SK-N-SH (cell line): ENCODE results near the gene ZNF697. TPM values are rescaled to one million over a fixed set of nuclear protein-coding genes. Genes with fewer than 3 reads are reported as not detected.

ENCODE experiments used
- CTCF ChIA-PET: fragments of 300-600, 350-600 bp; formaldehyde crosslinking; extraction: SDS; loops from one replicate; lab custom pipeline; 2021; lab: Yijun Ruan, JAX
- POLR2A ChIA-PET: fragments of 350-600 bp; sonication (Branson Sonifier 250); formaldehyde crosslinking; extraction: SDS; loops from one replicate; lab custom pipeline; 2020; ENCODE audit warnings: antibody characterized with exemption, inconsistent platforms; lab: Yijun Ruan, JAX
- DNase-seq: peaks from one replicate; pipeline ENCODE4 v3.0.0; 2012
- H2AFZ ChIP-seq: fragments of 200-600 bp; sonication (generic); 2 replicates; pipeline ENCODE4 v1.8.1; 2016; ENCODE audit warnings: antibody characterized with exemption, mild to moderate bottlenecking, low read depth
- H3F3A ChIP-seq: fragments of 200-600 bp; sonication (generic); replicated peaks from 2 replicates; pipeline ENCODE3; 2016; ENCODE audit warnings: antibody characterized with exemption, mild to moderate bottlenecking; ENCODE audit not compliant: insufficient read depth
- H3K27ac ChIP-seq, 2 experiments: fragments of 200-500 bp in 1 of 2; fragments of 200-600 bp in 1 of 2; sonication (Bioruptor generic) in 1 of 2; sonication (generic), shearing (Covaris generic) in 1 of 2; 2 replicates each; pipeline versions ENCODE4 v1.5.1 to v1.6.1; 2014 to 2016; ENCODE audit warnings: low read depth in 2 of 2, inconsistent platforms in 1 of 2, low read length in 1 of 2, mild to moderate bottlenecking in 1 of 2, mixed read lengths in 1 of 2
- H3K27me3 ChIP-seq: fragments of 200-600 bp; sonication (generic), shearing (Covaris generic); 2 replicates; pipeline ENCODE4 v1.6.1; 2016; ENCODE audit warnings: mixed run types; ENCODE audit not compliant: insufficient read depth
- H3K36me3 ChIP-seq, 2 experiments: fragments of 200-500 bp in 1 of 2; fragments of 200-600 bp in 1 of 2; sonication (Bioruptor generic) in 1 of 2; sonication (generic) in 1 of 2; replicated peaks in 1 of 2; 2 replicates each; pipeline versions ENCODE3 to v1.5.1; 2014 to 2016; ENCODE audit warnings: low read length in 1 of 2, mild to moderate bottlenecking in 1 of 2; ENCODE audit not compliant: insufficient read depth in 2 of 2, control insufficient read depth in 1 of 2
- H3K4me1 ChIP-seq, 2 experiments: fragments of 200-500 bp in 1 of 2; fragments of 200-600 bp in 1 of 2; sonication (Bioruptor generic) in 1 of 2; sonication (generic), shearing (Covaris generic) in 1 of 2; 2 replicates each; pipeline versions ENCODE4 v1.5.1 to v1.6.1; 2014 to 2016; ENCODE audit warnings: low read depth in 1 of 2, low read length in 1 of 2, mixed run types in 1 of 2; ENCODE audit not compliant: insufficient read depth in 2 of 2, control insufficient read depth in 1 of 2
- H3K4me2 ChIP-seq: fragments of 200-600 bp; sonication (generic), shearing (Covaris generic); 2 replicates; pipeline ENCODE4 v1.6.1; 2017; ENCODE audit warnings: mixed run types
- H3K4me3 ChIP-seq, 2 experiments: fragments of 200-500 bp in 1 of 2; fragments of 200-600 bp in 1 of 2; sonication (Bioruptor generic) in 1 of 2; sonication (generic), shearing (Covaris generic) in 1 of 2; 2 replicates each; pipeline versions ENCODE4 v1.5.1 to v1.8.1; 2014 to 2016; ENCODE audit warnings: low read depth in 2 of 2, inconsistent platforms in 1 of 2, low read length in 1 of 2, mild to moderate bottlenecking in 1 of 2, mixed read lengths in 1 of 2, moderate library complexity in 1 of 2
- H3K79me2 ChIP-seq: fragments of 200-600 bp; sonication (generic); 2 replicates; pipeline ENCODE4 v1.8.1; 2017; ENCODE audit warnings: mild to moderate bottlenecking; ENCODE audit not compliant: insufficient read depth
- H3K9ac ChIP-seq: fragments of 200-600 bp; sonication (generic); 2 replicates; pipeline ENCODE4 v1.6.1; 2017; ENCODE audit warnings: mixed run types
- H3K9me2 ChIP-seq: fragments of 200-600 bp; sonication (generic); 2 replicates; pipeline ENCODE4 v1.6.1; 2017; ENCODE audit warnings: mixed run types
- H3K9me3 ChIP-seq: fragments of 200-600 bp; sonication (generic); 2 replicates; pipeline ENCODE4 v1.6.1; 2017; ENCODE audit warnings: mixed run types, mild to moderate bottlenecking, moderate library complexity
- H4K20me1 ChIP-seq: fragments of 200-600 bp; sonication (generic); 2 replicates; pipeline ENCODE4 v1.6.1; 2017; ENCODE audit warnings: mild to moderate bottlenecking, mixed run types; ENCODE audit not compliant: insufficient read depth
- EP300 ChIP-seq, 2 experiments: IDR thresholded peaks; 2 replicates each; pipeline versions ENCODE4 v1.4.0 to v1.6.1; 2012; ENCODE audit warnings: borderline replicate concordance in 1 of 2, low read depth in 1 of 2, low read length in 1 of 2
- FOSL2 ChIP-seq: IDR thresholded peaks from 2 replicates; pipeline ENCODE4 v1.4.0; 2012; ENCODE audit warnings: low read depth, mild to moderate bottlenecking, moderate library complexity, borderline replicate concordance
- GABPA ChIP-seq: IDR thresholded peaks from 2 replicates; pipeline ENCODE4 v1.4.0; 2012; ENCODE audit warnings: low read depth, mild to moderate bottlenecking
- JUND ChIP-seq: IDR thresholded peaks from 2 replicates; pipeline ENCODE4 v1.4.0; 2012
- NFIC ChIP-seq: IDR thresholded peaks from 2 replicates; pipeline ENCODE4 v1.4.0; 2012; ENCODE audit warnings: borderline replicate concordance
- POLR2AphosphoS5 ChIP-seq: IDR thresholded peaks from 2 replicates; pipeline ENCODE4 v1.6.1; 2012; ENCODE audit warnings: low read depth, low read length
- RAD21 ChIP-seq: IDR thresholded peaks from 2 replicates; pipeline ENCODE4 v1.6.1; 2012; ENCODE audit warnings: mild to moderate bottlenecking, low read length
- RXRA ChIP-seq: IDR thresholded peaks from 2 replicates; pipeline ENCODE4 v1.4.0; 2012; ENCODE audit warnings: low read depth, mild to moderate bottlenecking, borderline replicate concordance
- TCF12 ChIP-seq: IDR thresholded peaks from 2 replicates; pipeline ENCODE4 v1.4.0; 2012
- TEAD4 ChIP-seq: IDR thresholded peaks from 2 replicates; pipeline ENCODE4 v1.4.0; 2012; ENCODE audit warnings: mild to moderate bottlenecking, borderline replicate concordance; ENCODE audit not compliant: insufficient read depth
- YY1 ChIP-seq: IDR thresholded peaks from 2 replicates; pipeline ENCODE4 v1.4.0; 2012; ENCODE audit warnings: low read depth, mild to moderate bottlenecking
- WGBS: methylation state at CpG from one replicate; pipeline ENCODE4 v1.1.6; 2017; ENCODE audit warnings: low lambda C conversion rate; 5-methylcytosine and 5-hydroxymethylcytosine counted together
- polyA plus RNA-seq, 3 experiments: library from polyadenylated mRNA; depleted of rRNA; stranded (reverse); fragments of >200 nt; gene quantifications; 2 replicates each; pipeline ENCODE4 v1.2.3, GENCODE V29; 2012
- TF ChIP-seq, protein P1 (sequence below): IDR thresholded peaks from 2 replicates; pipeline ENCODE4 v1.4.0; 2012; ENCODE audit warnings: low read depth
- TF ChIP-seq, protein P2 (sequence below): IDR thresholded peaks from 2 replicates; pipeline ENCODE4; 2012

The ZNF697 gene
- polyA plus RNA-seq, 1 of the 3 experiments (the other 2 are of a cell fraction), result 3.4 TPM

DNA sequence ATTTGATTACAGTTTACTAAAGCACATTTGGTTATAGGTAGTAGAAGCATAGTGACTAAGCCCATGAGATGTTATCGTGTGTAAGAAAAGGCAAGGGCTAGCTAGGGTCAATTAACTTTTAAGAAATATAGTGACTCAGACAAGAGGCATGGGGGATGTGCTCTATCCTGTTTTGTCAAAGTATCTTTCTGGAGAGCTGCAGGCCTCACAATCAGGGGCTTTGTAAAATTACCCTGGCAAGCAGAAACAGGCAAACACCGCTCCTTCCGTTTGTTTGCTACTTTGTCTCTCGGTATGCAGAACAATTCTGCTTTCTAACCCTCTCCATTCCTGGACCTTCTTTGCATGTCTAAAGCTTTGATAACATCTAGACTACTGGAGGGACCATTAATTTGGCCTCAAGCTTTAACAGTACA, 26.1 kb upstream of the ZNF697 start:
- Histone ChIP-seq H3K9me3 (no peaks in the 10 kb centered on the region), H3K4me2 (peak overlapping the region; percentile 64), H3K79me2 (no peaks in the 10 kb centered on the region), H3K4me1 (peaks cover 3 to 20% of the 10 kb centered on the region in 2 experiments; a peak in 3 of 4 replicates), H2AFZ (peak overlapping the region; percentile 77), H4K20me1 (no peaks in the 10 kb centered on the region), H3K9me2 (no peaks in the 10 kb centered on the region), H3K27ac (peak overlapping the region; percentile 75 to 97; a peak in 3 of 4 replicates), H3K36me3 (no peaks in the 10 kb centered on the region), H3K27me3 (no peaks in the 10 kb centered on the region), H3K9ac (peak overlapping the region; percentile 67), H3F3A (peaks cover 14% of the 10 kb centered on the region), H3K4me3 (no peak overlapping the region; a peak in 1 of 4 replicates)
- POLR2A ChIA-PET, result no interaction called here
- CTCF ChIA-PET, result interaction anchor here (2.3 to 4.5 kb wide), 9 partner anchors 8 to 74 kb away, joined by 12 to 102 read pairs (median 45); partner anchors contain the start of gene ZNF697
- TF ChIP-seq YY1 (no peak), RAD21 (no peak), TCF12 (peak; percentile 77), EP300 (IDR thresholded peaks at IDR 0.05; ENCODE audit: borderline replicate concordance in 1 of 2, low read depth in 1 of 2, low read length in 1 of 2) (peak in 1 of 2 experiments; percentile 70; a peak in 1 of 4 replicates), FOSL2 (peak; percentile 92), RXRA (peak; percentile 75; the same call in 1 of the 2 replicates), NFIC (peak; percentile 66), GABPA (no peak), JUND (peak; percentile 92)
- TF ChIP-seq, protein P1, sequence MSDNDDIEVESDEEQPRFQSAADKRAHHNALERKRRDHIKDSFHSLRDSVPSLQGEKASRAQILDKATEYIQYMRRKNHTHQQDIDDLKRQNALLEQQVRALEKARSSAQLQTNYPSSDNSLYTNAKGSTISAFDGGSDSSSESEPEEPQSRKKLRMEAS, result peak; percentile 39; the same call in 1 of the 2 replicates
- TF ChIP-seq, protein P2, sequence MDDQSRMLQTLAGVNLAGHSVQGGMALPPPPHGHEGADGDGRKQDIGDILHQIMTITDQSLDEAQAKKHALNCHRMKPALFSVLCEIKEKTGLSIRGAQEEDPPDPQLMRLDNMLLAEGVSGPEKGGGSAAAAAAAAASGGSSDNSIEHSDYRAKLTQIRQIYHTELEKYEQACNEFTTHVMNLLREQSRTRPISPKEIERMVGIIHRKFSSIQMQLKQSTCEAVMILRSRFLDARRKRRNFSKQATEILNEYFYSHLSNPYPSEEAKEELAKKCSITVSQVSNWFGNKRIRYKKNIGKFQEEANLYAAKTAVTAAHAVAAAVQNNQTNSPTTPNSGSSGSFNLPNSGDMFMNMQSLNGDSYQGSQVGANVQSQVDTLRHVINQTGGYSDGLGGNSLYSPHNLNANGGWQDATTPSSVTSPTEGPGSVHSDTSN, result peak; percentile 61; the same call in 1 of the 2 replicates
- WGBS, result 34% methylated on average over 4 of the region's 4 CpGs
- DNase-seq, result no peak

DNA sequence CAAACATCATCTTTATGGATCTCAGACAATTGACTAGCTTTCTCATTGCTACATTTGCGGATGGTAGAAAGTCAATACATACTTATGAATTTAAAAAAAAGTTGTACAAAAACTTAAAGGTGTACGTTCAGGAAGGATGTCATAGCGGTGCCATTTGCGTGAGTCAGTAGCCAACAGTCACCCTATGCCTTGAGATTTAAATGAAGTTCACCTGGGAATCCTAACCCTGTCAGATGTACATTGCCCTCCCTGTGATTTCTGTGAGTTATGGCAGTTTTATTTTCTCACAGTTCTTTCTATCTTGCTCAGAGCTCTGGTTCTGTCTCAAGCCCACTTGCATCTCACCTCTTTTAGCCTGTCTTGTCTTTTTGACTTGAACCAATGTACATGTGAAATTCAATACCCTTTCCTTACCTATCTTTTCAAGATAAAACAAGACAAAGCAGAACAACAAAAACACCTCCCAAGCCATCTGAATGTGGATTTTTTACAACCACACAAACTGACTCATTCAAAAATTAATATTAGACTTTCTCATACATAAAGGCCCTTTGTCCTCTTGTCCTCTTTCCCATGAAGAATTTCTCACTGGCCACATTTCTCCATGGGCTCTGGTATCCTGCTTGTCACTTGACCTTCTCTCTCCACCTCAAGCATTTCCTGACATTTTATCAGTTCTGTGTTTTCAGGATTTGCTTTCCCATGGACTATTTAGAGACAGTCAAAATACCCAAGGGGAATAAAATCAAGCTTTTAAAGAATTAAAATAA, 25.3 kb upstream of the ZNF697 start:
- Histone ChIP-seq H3K27me3 (no peaks in the 10 kb centered on the region), H3K79me2 (no peaks in the 10 kb centered on the region), H4K20me1 (no peaks in the 10 kb centered on the region), H3K4me1 (peaks cover 3 to 20% of the 10 kb centered on the region in 2 experiments; a peak in 3 of 4 replicates), H3K4me3 (no peak overlapping the region), H3K9me3 (no peaks in the 10 kb centered on the region), H3K27ac (peak overlapping the region; percentile 75 to 97; a peak in 3 of 4 replicates), H3K9ac (peak overlapping the region; percentile 67), H3K9me2 (no peaks in the 10 kb centered on the region), H3K4me2 (peak overlapping the region; percentile 64; the same call in 1 of the 2 replicates), H3F3A (peaks cover 14% of the 10 kb centered on the region), H2AFZ (peak overlapping the region; percentile 24; the same call in 1 of the 2 replicates), H3K36me3 (no peaks in the 10 kb centered on the region)
- ChIA-PET POLR2A (no interaction called here), CTCF (interaction anchor here (0.7 to 4.5 kb wide), 11 partner anchors 11 to 75 kb away, joined by 3 to 102 read pairs (median 12); partner anchors contain the start of gene ZNF697)
- TF ChIP-seq, protein P2, result 0 out of 2 replicates have a peak, but pooled peaks have one; percentile 13
- TF ChIP-seq POLR2AphosphoS5 (no peak), TEAD4 (peak; percentile 13; the same call in 1 of the 2 replicates), RXRA (peak; percentile 62; the same call in 1 of the 2 replicates), TCF12 (0 out of 2 replicates have a peak, but pooled peaks have one; percentile 5)
- DNase-seq, result no peak
- 85% methylated on average over 4 of the region's 4 CpGs for WGBS
